Osteoblast (primary cell): ENCODE results near the gene PSMD2. TPM values are rescaled to one million over a fixed set of nuclear protein-coding genes. Genes with fewer than 3 reads are reported as not detected.

ENCODE experiments used
- DNase-seq: peaks from one replicate; pipeline ENCODE4 v3.0.0; 2011; ENCODE audit warnings: low spot score, mixed read lengths; ENCODE audit not compliant: insufficient read length; ENCODE audit errors: missing footprints
- H2AFZ ChIP-seq: 2 replicates; pipeline ENCODE4 v1.6.0; 2011; ENCODE audit warnings: mild to moderate bottlenecking, low read length
- H3K27ac ChIP-seq: 2 replicates; pipeline ENCODE4 v1.5.1; 2011; ENCODE audit warnings: mild to moderate bottlenecking, low read depth, low read length, moderate library complexity
- H3K27me3 ChIP-seq: 2 replicates; pipeline ENCODE4 v1.6.0; 2012; ENCODE audit warnings: mild to moderate bottlenecking, control low read depth, inconsistent platforms, low read length, moderate library complexity; ENCODE audit not compliant: insufficient read depth
- H3K36me3 ChIP-seq: 2 replicates; pipeline ENCODE4 v1.5.1; 2011; ENCODE audit warnings: mild to moderate bottlenecking, low read length, control low read depth, moderate library complexity; ENCODE audit not compliant: insufficient read depth
- H3K4me1 ChIP-seq: 2 replicates; pipeline ENCODE4 v1.5.1; 2011; ENCODE audit warnings: mild to moderate bottlenecking, low read length, control low read depth, moderate library complexity; ENCODE audit not compliant: insufficient read depth
- H3K4me2 ChIP-seq: 2 replicates; pipeline ENCODE4 v1.6.0; 2011; ENCODE audit warnings: mild to moderate bottlenecking, low read length; ENCODE audit not compliant: insufficient read depth
- H3K4me3 ChIP-seq: fragments of 200-600 bp; sonication (generic); 3 replicates; pipeline ENCODE4 v1.5.1; 2012; ENCODE audit warnings: mild to moderate bottlenecking, low read length, inconsistent platforms; ENCODE audit not compliant: insufficient read depth
- H3K79me2 ChIP-seq: 2 replicates; pipeline ENCODE4 v1.6.0; 2012; ENCODE audit warnings: mild to moderate bottlenecking, low read length, control low read depth, inconsistent platforms; ENCODE audit not compliant: insufficient read depth
- H3K9me3 ChIP-seq: 2 replicates; pipeline ENCODE4 v1.5.1; 2011; ENCODE audit warnings: low read depth, low read length, control low read depth
- H4K20me1 ChIP-seq: 2 replicates; pipeline ENCODE4 v1.6.0; 2012; ENCODE audit warnings: mild to moderate bottlenecking, low read length, control low read depth; ENCODE audit not compliant: insufficient read depth
- total RNA-seq: library from RNA; depleted of rRNA; stranded (reverse); fragments of >200 nt; gene quantifications from 2 replicates; pipeline ENCODE4 v1.2.3, GENCODE V29; 2012
- TF ChIP-seq, protein P1 (sequence below): IDR thresholded peaks from 2 replicates; pipeline ENCODE4 v1.5.1; 2011; ENCODE audit warnings: mild to moderate bottlenecking, low read depth, low read length, moderate library complexity; ENCODE audit errors: extremely low read depth

Gene PSMD2
- total RNA-seq, 1 donor: 301 TPM

DNA sequence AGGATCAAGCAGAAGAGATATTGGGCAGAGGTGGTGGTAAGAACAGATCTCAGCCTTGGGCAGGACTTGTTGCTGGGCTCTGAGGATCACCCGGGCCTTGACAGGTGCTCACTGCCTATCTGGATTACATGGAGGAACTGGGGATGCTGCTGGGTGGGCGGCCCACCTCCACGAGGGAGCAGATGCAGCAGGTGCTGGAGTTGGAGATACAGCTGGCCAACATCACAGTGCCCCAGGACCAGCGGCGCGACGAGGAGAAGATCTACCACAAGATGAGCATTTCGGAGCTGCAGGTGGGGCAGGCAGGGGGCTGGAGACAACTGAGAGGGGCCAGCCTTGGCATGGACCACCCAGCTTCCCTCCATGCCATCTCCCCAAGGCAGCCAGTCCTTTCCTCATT lies 15.4 kb upstream of the PSMD2 start:
- H3K9me3 ChIP-seq: no peaks in the 10 kb centered on the region
- no peaks in the 10 kb centered on the region for H4K20me1 ChIP-seq
- no peak overlapping the region for H3K4me3 ChIP-seq
- no peak overlapping the region for H3K27ac ChIP-seq
- peaks cover 17% of the 10 kb centered on the region for H3K27me3 ChIP-seq
- TF ChIP-seq, protein P1, sequence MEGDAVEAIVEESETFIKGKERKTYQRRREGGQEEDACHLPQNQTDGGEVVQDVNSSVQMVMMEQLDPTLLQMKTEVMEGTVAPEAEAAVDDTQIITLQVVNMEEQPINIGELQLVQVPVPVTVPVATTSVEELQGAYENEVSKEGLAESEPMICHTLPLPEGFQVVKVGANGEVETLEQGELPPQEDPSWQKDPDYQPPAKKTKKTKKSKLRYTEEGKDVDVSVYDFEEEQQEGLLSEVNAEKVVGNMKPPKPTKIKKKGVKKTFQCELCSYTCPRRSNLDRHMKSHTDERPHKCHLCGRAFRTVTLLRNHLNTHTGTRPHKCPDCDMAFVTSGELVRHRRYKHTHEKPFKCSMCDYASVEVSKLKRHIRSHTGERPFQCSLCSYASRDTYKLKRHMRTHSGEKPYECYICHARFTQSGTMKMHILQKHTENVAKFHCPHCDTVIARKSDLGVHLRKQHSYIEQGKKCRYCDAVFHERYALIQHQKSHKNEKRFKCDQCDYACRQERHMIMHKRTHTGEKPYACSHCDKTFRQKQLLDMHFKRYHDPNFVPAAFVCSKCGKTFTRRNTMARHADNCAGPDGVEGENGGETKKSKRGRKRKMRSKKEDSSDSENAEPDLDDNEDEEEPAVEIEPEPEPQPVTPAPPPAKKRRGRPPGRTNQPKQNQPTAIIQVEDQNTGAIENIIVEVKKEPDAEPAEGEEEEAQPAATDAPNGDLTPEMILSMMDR: no peak
- H3K4me2 ChIP-seq: no peak overlapping the region
- no peaks in the 10 kb centered on the region for H3K4me1 ChIP-seq
- H3K79me2 ChIP-seq: no peaks in the 10 kb centered on the region
- no peak overlapping the region for H2AFZ ChIP-seq
- peak; percentile 26 for DNase-seq
- no peaks in the 10 kb centered on the region for H3K36me3 ChIP-seq

DNA sequence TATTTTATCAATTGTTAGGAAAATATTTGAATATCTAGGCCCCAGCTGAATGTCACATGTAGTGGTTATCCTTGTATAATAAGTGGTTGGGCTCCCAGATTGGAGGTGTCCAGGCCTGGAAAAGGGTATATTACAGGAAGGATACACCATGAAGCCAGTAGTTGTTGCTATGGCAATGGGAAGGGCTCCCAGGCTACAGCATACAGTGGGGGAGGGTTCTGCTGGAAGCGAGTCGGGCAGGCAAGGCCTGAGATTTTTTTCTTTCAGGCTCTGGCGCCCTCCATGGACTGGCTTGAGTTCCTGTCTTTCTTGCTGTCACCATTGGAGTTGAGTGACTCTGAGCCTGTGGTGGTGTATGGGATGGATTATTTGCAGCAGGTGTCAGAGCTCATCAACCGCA lies 14.3 kb upstream of the PSMD2 start:
- Histone ChIP-seq H3K27me3 (peaks cover 15% of the 10 kb centered on the region), H2AFZ (no peak overlapping the region), H3K4me1 (no peaks in the 10 kb centered on the region), H4K20me1 (no peaks in the 10 kb centered on the region), H3K27ac (no peak overlapping the region), H3K4me3 (no peak overlapping the region), H3K9me3 (no peaks in the 10 kb centered on the region), H3K4me2 (no peak overlapping the region), H3K79me2 (no peaks in the 10 kb centered on the region), H3K36me3 (no peaks in the 10 kb centered on the region)
- DNase-seq: peak; percentile 96
- TF ChIP-seq, protein P1: peak; percentile 59

DNA sequence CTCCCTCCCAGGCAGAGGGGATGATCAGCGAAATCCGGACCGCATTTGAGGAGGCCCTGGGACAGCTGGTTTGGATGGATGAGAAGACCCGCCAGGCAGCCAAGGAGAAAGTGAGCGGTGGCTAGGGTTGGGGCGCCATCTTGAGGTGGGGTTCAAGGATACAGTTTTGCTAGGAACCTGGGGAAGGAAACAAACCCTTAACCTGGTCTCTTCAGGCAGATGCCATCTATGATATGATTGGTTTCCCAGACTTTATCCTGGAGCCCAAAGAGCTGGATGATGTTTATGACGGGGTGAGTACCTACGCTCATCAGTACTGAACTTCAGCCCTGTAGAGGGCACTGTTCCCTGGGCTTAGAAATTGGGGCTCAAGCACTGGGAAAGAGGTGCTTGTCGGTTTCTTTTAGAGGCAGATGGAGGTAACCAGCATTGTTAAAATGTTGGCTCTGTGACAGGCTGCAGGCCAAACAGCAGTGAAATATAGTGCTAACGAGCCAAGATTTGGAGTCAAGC lies 9.6 kb upstream of the PSMD2 start:
- Histone ChIP-seq H3K4me1 (no peaks in the 10 kb centered on the region), H4K20me1 (no peaks in the 10 kb centered on the region), H3K27me3 (peaks cover 20% of the 10 kb centered on the region), H3K36me3 (no peaks in the 10 kb centered on the region), H3K27ac (no peak overlapping the region), H3K9me3 (no peaks in the 10 kb centered on the region), H3K4me2 (no peak overlapping the region), H2AFZ (peak overlapping the region; percentile 29), H3K4me3 (no peak overlapping the region), H3K79me2 (no peaks in the 10 kb centered on the region)
- TF ChIP-seq, protein P1: peak; percentile 82
- peak; percentile 92 for DNase-seq

DNA sequence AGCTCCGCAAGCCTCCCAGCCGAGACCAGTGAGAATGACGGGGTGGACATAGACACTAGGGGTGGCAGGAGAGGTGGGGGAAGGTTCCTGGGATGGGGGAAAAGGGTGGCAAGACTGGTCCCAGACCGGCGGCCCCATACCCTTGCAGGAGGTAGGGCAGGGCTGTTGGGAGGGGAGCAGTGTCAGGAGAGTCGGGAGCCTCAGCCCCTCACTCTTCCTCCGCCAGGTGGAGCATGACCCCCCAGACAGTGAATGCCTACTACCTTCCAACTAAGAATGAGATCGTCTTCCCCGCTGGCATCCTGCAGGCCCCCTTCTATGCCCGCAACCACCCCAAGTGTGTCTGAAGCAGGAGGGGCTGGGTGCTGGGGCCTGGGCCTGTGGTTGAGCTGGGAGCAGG lies 8.7 kb upstream of the PSMD2 start:
- Histone ChIP-seq H4K20me1 (no peaks in the 10 kb centered on the region), H3K4me2 (no peak overlapping the region), H2AFZ (no peak overlapping the region), H3K27ac (no peak overlapping the region), H3K79me2 (no peaks in the 10 kb centered on the region), H3K4me1 (no peaks in the 10 kb centered on the region), H3K9me3 (no peaks in the 10 kb centered on the region), H3K27me3 (peaks cover 20% of the 10 kb centered on the region), H3K4me3 (no peak overlapping the region), H3K36me3 (no peaks in the 10 kb centered on the region)
- no peak for DNase-seq
- TF ChIP-seq, protein P1: no peak
